Anterior cingulate cortex (tissue), 58 donors: ENCODE measurements around the gene RNH1.

ENCODE experiments used
- DNase-seq, 58 donors: peaks; one replicate each; lab custom pipeline; 2025; lab: John Stamatoyannopoulos, UW

RNH1 gene

GRCh38 chr11:538431-539051, 31.5 kb upstream of the RNH1 start:
- no peak for DNase-seq

- no peak for DNase-seq
Measured at GRCh38 chr11:537622-538430, 30.8 kb upstream of the RNH1 start.

- DNase-seq = peak in 31 of 58 donors; percentile 13 to 63 (median 40)
Measured at GRCh38 chr11:536841-537621, 30.0 kb upstream of the RNH1 start, which contains the start of gene LRRC56. Gene LRRC56, plus strand, starts transcription at chr11:537527. Its CDS starts 3,158 bp downstream, at chr11:540685.

GRCh38 chr11:535519-536454, 28.7 kb upstream of the RNH1 start, which contains the start of gene HRAS:
Gene HRAS, minus strand, starts transcription at chr11:535576.
- peak; percentile 44 to 97 (median 92) for DNase-seq

- DNase-seq = no peak
Measured at GRCh38 chr11:535210-535518, 28.1 kb upstream of the RNH1 start.

- DNase-seq = peak in 4 of 58 donors; percentile 15 to 54 (median 34)
Measured at GRCh38 chr11:534396-535209, 27.6 kb upstream of the RNH1 start.

- DNase-seq = no peak
Measured at GRCh38 chr11:533586-534395, 26.7 kb upstream of the RNH1 start.

- DNase-seq = no peak
Measured at GRCh38 chr11:532986-533585, 26.0 kb upstream of the RNH1 start.

GRCh38 chr11:532527-532985, 25.5 kb upstream of the RNH1 start:
- DNase-seq = no peak

- no peak for DNase-seq
Measured at GRCh38 chr11:531919-532526, 25.0 kb upstream of the RNH1 start.

- no peak for DNase-seq
Measured at GRCh38 chr11:530960-531831, 24.2 kb upstream of the RNH1 start.

GRCh38 chr11:529728-530411, 22.8 kb upstream of the RNH1 start:
- no peak for DNase-seq

GRCh38 chr11:528815-529727, 22.0 kb upstream of the RNH1 start:
- no peak for DNase-seq

- DNase-seq = no peak
Measured at GRCh38 chr11:528166-528814, 21.2 kb upstream of the RNH1 start.
